Activated naive CD4-positive, alpha-beta T cell treated with anti-CD3 and anti-CD28 coated beads, Interleukin-2, amount 50 U/mL, for 24 hours (primary cell): ENCODE results near the gene CAPN10.
"Not testable (repeated sequence)": the region's sequence is repeated elsewhere in the genome, so short reads cannot be mapped to it uniquely, and the experiment has no call there.

Experiments
- H3K27ac Mint-ChIP-seq: one replicate; pipeline ENCODE4 v1.8.0; 2021; ENCODE audit warnings: mild to moderate bottlenecking, mixed read lengths
- H3K27me3 Mint-ChIP-seq: one replicate; pipeline ENCODE4 v1.8.0; 2021; ENCODE audit warnings: mixed read lengths
- H3K36me3 Mint-ChIP-seq: one replicate; pipeline ENCODE4 v1.8.0; 2021; ENCODE audit warnings: mixed read lengths
- H3K4me1 Mint-ChIP-seq: one replicate; pipeline ENCODE4 v1.8.0; 2021; ENCODE audit warnings: mixed read lengths
- H3K4me3 Mint-ChIP-seq: one replicate; pipeline ENCODE4 v1.8.0; 2021; ENCODE audit warnings: mild to moderate bottlenecking, mixed read lengths
- H3K9me3 Mint-ChIP-seq: one replicate; pipeline ENCODE4 v1.8.0; 2021; ENCODE audit warnings: mixed read lengths

Gene CAPN10

GRCh38 chr2:240615820-240616547, 29.4 kb downstream of the CAPN10 start:
- Mint-ChIP-seq H3K27ac (no peak overlapping the region), H3K4me1 (peaks cover 13% of the 10 kb centered on the region), H3K4me3 (no peak overlapping the region)

GRCh38 chr2:240616860-240617666, 30.5 kb downstream of the CAPN10 start:
- not testable (repeated sequence) for H3K4me3 Mint-ChIP-seq, H3K9me3 Mint-ChIP-seq, H3K27me3 Mint-ChIP-seq, H3K27ac Mint-ChIP-seq, H3K36me3 Mint-ChIP-seq
- H3K4me1 Mint-ChIP-seq: peaks cover 14% of the 10 kb centered on the region

More at GRCh38 chr2:240615820-240616547, 29.4 kb downstream of the CAPN10 start:
- Mint-ChIP-seq H3K27me3 (no peaks in the 10 kb centered on the region), H3K36me3 (peaks cover 12% of the 10 kb centered on the region), H3K9me3 (no peaks in the 10 kb centered on the region)

GRCh38 chr2:240618776-240619175, 32.2 kb downstream of the CAPN10 start:
- peak overlapping the region; percentile 35 for H3K27ac Mint-ChIP-seq
- no peak overlapping the region for H3K4me3 Mint-ChIP-seq
- H3K9me3 Mint-ChIP-seq: no peaks in the 10 kb centered on the region
- H3K27me3 Mint-ChIP-seq: no peaks in the 10 kb centered on the region
- peaks cover 5% of the 10 kb centered on the region for H3K36me3 Mint-ChIP-seq
- peaks cover 24% of the 10 kb centered on the region for H3K4me1 Mint-ChIP-seq

- H3K27ac Mint-ChIP-seq: no peak overlapping the region
- H3K27me3 Mint-ChIP-seq: no peaks in the 10 kb centered on the region
- H3K4me3 Mint-ChIP-seq: no peak overlapping the region
Measured at GRCh38 chr2:240619506-240620148, 33.1 kb downstream of the CAPN10 start.

GRCh38 chr2:240620149-240620731, 33.7 kb downstream of the CAPN10 start:
- Mint-ChIP-seq H3K27me3 (no peaks in the 10 kb centered on the region), H3K4me3 (no peak overlapping the region), H3K36me3 (peaks cover 5% of the 10 kb centered on the region), H3K9me3 (no peaks in the 10 kb centered on the region), H3K4me1 (peaks cover 30% of the 10 kb centered on the region), H3K27ac (no peak overlapping the region)

More at GRCh38 chr2:240619506-240620148, 33.1 kb downstream of the CAPN10 start:
- H3K36me3 Mint-ChIP-seq: peaks cover 5% of the 10 kb centered on the region
- peaks cover 24% of the 10 kb centered on the region for H3K4me1 Mint-ChIP-seq
- no peaks in the 10 kb centered on the region for H3K9me3 Mint-ChIP-seq

- Mint-ChIP-seq H3K36me3 (peaks cover 5% of the 10 kb centered on the region), H3K4me3 (no peak overlapping the region), H3K27me3 (no peaks in the 10 kb centered on the region), H3K4me1 (peaks cover 32% of the 10 kb centered on the region), H3K9me3 (no peaks in the 10 kb centered on the region), H3K27ac (no peak overlapping the region)
Measured at GRCh38 chr2:240620859-240621258, 34.3 kb downstream of the CAPN10 start.

GRCh38 chr2:240622060-240622411, 35.5 kb downstream of the CAPN10 start:
- peaks cover 36% of the 10 kb centered on the region for H3K4me1 Mint-ChIP-seq
- H3K9me3 Mint-ChIP-seq: no peaks in the 10 kb centered on the region
- peak overlapping the region; percentile 56 for H3K4me3 Mint-ChIP-seq
- H3K36me3 Mint-ChIP-seq: peaks cover 5% of the 10 kb centered on the region
- no peak overlapping the region for H3K27ac Mint-ChIP-seq
- no peaks in the 10 kb centered on the region for H3K27me3 Mint-ChIP-seq

- peaks cover 4% of the 10 kb centered on the region for H3K36me3 Mint-ChIP-seq
- H3K4me1 Mint-ChIP-seq: peaks cover 37% of the 10 kb centered on the region
- peak overlapping the region; percentile 19 for H3K27ac Mint-ChIP-seq
- H3K9me3 Mint-ChIP-seq: no peaks in the 10 kb centered on the region
- H3K4me3 Mint-ChIP-seq: peak overlapping the region; percentile 30
- H3K27me3 Mint-ChIP-seq: no peaks in the 10 kb centered on the region
Measured at GRCh38 chr2:240622531-240623235, 36.1 kb downstream of the CAPN10 start.

GRCh38 chr2:240623531-240624010, 37.0 kb downstream of the CAPN10 start:
- no peaks in the 10 kb centered on the region for H3K9me3 Mint-ChIP-seq
- peaks cover under 1% of the 10 kb centered on the region for H3K36me3 Mint-ChIP-seq
- no peak overlapping the region for H3K27ac Mint-ChIP-seq
- peaks cover 39% of the 10 kb centered on the region for H3K4me1 Mint-ChIP-seq
- no peaks in the 10 kb centered on the region for H3K27me3 Mint-ChIP-seq
- H3K4me3 Mint-ChIP-seq: no peak overlapping the region

- Mint-ChIP-seq H3K4me3 (peak overlapping the region; percentile 58), H3K9me3 (no peaks in the 10 kb centered on the region), H3K27me3 (no peaks in the 10 kb centered on the region), H3K27ac (no peak overlapping the region), H3K4me1 (peaks cover 39% of the 10 kb centered on the region), H3K36me3 (no peaks in the 10 kb centered on the region)
Measured at GRCh38 chr2:240624011-240624949, 37.7 kb downstream of the CAPN10 start.

GRCh38 chr2:240624950-240625621, 38.6 kb downstream of the CAPN10 start, which contains the start of gene GPR35:
Gene GPR35, plus strand, starts transcription at chr2:240625480. Its CDS starts 4,473 bp downstream, at chr2:240629953.
- Mint-ChIP-seq H3K4me1 (peaks cover 39% of the 10 kb centered on the region), H3K36me3 (no peaks in the 10 kb centered on the region), H3K27ac (no peak within 1 kb of the TSS), H3K4me3 (peak within 1 kb of the TSS; percentile 58), H3K27me3 (no peaks in the 10 kb centered on the region), H3K9me3 (no peaks in the 10 kb centered on the region)

GRCh38 chr2:240626531-240627300, 40.2 kb downstream of the CAPN10 start:
- Mint-ChIP-seq H3K27me3 (no peaks in the 10 kb centered on the region), H3K36me3 (no peaks in the 10 kb centered on the region), H3K4me1 (peaks cover 29% of the 10 kb centered on the region), H3K9me3 (no peaks in the 10 kb centered on the region), H3K27ac (no peak overlapping the region), H3K4me3 (no peak overlapping the region)
